Calu3 (cell line): Measurements from ENCODE around the gene STRBP. TPM values are rescaled to one million over a fixed set of nuclear protein-coding genes. Genes with fewer than 3 reads are reported as not detected.

Experiments used
- BruUV-seq: library from RNA; stranded (reverse); fragments of 400-500 nt; replicated peaks from 2 replicates; lab custom pipeline; 2021; lab: Mats Ljungman, UMichigan
- CTCF ChIA-PET: fragments of 300-600 bp; sonication (Branson Sonifier 250); formaldehyde crosslinking; loops from one replicate; lab custom pipeline; 2022; ENCODE audit warnings: antibody characterized with exemption; lab: Charles Lee
- DNase-seq: peaks from one replicate; pipeline ENCODE4 v3.0.0; 2022
- H3K27ac Mint-ChIP-seq: one replicate; pipeline ENCODE4 v1.8.0; 2022; ENCODE audit warnings: mixed read lengths; ENCODE audit not compliant: unreplicated experiment
- H3K27me3 Mint-ChIP-seq: one replicate; pipeline ENCODE4 v1.8.0; 2022; ENCODE audit warnings: mixed read lengths; ENCODE audit not compliant: unreplicated experiment
- H3K36me3 Mint-ChIP-seq: one replicate; pipeline ENCODE4 v1.8.0; 2022; ENCODE audit warnings: mild to moderate bottlenecking, moderate library complexity, mixed read lengths; ENCODE audit not compliant: insufficient read depth, unreplicated experiment
- H3K4me1 Mint-ChIP-seq: one replicate; pipeline ENCODE4 v1.8.0; 2022; ENCODE audit warnings: mild to moderate bottlenecking, low read depth, mixed read lengths; ENCODE audit not compliant: unreplicated experiment
- H3K4me3 Mint-ChIP-seq: one replicate; pipeline ENCODE4 v1.8.0; 2022; ENCODE audit warnings: mild to moderate bottlenecking, low read depth, moderate library complexity, mixed read lengths; ENCODE audit not compliant: unreplicated experiment
- H3K9me3 Mint-ChIP-seq: one replicate; pipeline ENCODE4 v1.8.0; 2022; ENCODE audit warnings: low read depth, mixed read lengths; ENCODE audit not compliant: unreplicated experiment
- intact Hi-C: fragments of 100-400 bp; cut with micrococcal nuclease; formaldehyde crosslinking; loops from one replicate; pipeline ENCODE4 v1.10.0; 2022; ENCODE audit not compliant: unreplicated experiment
- total RNA-seq: library from RNA; stranded (reverse); gene quantifications from 2 replicates; pipeline ENCODE4 v1.2.3, GENCODE V29; 2022
- TF ChIP-seq, protein P1 (sequence below): fragments of 200-600 bp; IDR thresholded peaks from one replicate; pipeline ENCODE4 v1.8.0; 2022; ENCODE audit warnings: antibody characterized with exemption; ENCODE audit not compliant: unreplicated experiment

STRBP gene
- total RNA-seq, 1 experiment from 2014 or later, result 27.3 TPM

DNA sequence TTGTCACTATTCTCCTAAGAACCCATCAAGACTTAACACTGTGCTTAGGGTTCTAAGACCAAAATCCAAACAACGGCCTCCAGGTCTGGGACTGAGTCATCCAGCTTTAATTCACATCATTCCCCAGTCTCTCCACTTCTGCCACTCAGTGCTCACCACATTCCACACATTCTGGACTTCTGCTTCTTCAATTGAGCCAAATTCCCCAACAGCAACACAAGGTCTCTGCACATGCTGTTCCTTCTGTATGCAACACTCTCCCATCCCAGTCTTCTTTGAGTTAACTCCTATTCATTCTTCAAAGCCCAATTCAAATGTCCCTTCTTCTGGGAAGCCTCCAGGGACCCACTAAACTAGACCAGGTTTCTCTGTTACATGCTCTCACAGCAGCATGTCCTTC, 137.1 kb downstream of the STRBP start:
- no peaks in the 10 kb centered on the region for H3K9me3 Mint-ChIP-seq
- DNase-seq, result no peak
- no peaks in the 10 kb centered on the region for H3K27me3 Mint-ChIP-seq
- intact Hi-C loops, result no loop called here
- H3K36me3 Mint-ChIP-seq, result no peaks in the 10 kb centered on the region
- no peak overlapping the region for H3K4me3 Mint-ChIP-seq
- no peak overlapping the region for H3K27ac Mint-ChIP-seq
- TF ChIP-seq, protein P1, sequence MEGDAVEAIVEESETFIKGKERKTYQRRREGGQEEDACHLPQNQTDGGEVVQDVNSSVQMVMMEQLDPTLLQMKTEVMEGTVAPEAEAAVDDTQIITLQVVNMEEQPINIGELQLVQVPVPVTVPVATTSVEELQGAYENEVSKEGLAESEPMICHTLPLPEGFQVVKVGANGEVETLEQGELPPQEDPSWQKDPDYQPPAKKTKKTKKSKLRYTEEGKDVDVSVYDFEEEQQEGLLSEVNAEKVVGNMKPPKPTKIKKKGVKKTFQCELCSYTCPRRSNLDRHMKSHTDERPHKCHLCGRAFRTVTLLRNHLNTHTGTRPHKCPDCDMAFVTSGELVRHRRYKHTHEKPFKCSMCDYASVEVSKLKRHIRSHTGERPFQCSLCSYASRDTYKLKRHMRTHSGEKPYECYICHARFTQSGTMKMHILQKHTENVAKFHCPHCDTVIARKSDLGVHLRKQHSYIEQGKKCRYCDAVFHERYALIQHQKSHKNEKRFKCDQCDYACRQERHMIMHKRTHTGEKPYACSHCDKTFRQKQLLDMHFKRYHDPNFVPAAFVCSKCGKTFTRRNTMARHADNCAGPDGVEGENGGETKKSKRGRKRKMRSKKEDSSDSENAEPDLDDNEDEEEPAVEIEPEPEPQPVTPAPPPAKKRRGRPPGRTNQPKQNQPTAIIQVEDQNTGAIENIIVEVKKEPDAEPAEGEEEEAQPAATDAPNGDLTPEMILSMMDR, result no peak
- no peaks in the 10 kb centered on the region for H3K4me1 Mint-ChIP-seq
- no TSS peak for BruUV-seq
- CTCF ChIA-PET, result interaction anchor here (0.6 kb wide), 1 partner anchor 150 kb away, joined by 3 read pairs; no protein-coding TSS in a partner anchor

GRCh38 chr9:123129423-123129822, 139.0 kb downstream of the STRBP start:
- Mint-ChIP-seq H3K4me3 (no peak overlapping the region), H3K27me3 (no peaks in the 10 kb centered on the region), H3K27ac (no peak overlapping the region), H3K9me3 (no peaks in the 10 kb centered on the region), H3K36me3 (no peaks in the 10 kb centered on the region), H3K4me1 (no peaks in the 10 kb centered on the region)
- CTCF ChIA-PET, result no interaction called here
- TF ChIP-seq, protein P1, result no peak
- no peak for DNase-seq
- intact Hi-C loops, result no loop called here
- no TSS peak for BruUV-seq

- Mint-ChIP-seq H3K4me3 (no peak overlapping the region), H3K4me1 (no peaks in the 10 kb centered on the region), H3K27me3 (no peaks in the 10 kb centered on the region), H3K27ac (no peak overlapping the region), H3K36me3 (no peaks in the 10 kb centered on the region), H3K9me3 (no peaks in the 10 kb centered on the region)
- no peak for DNase-seq
- TF ChIP-seq, protein P1, result no peak
- CTCF ChIA-PET, result interaction anchor here (0.7 kb wide), 1 partner anchor 11 kb away, joined by 3 read pairs; no protein-coding TSS in a partner anchor
- intact Hi-C loops, result no loop called here
- no TSS peak for BruUV-seq
Observed at GRCh38 chr9:123128591-123128990, 139.8 kb downstream of the STRBP start.

GRCh38 chr9:123127512-123128075, 140.8 kb downstream of the STRBP start:
- no peak overlapping the region for H3K4me3 Mint-ChIP-seq
- BruUV-seq, result no TSS peak
- H3K9me3 Mint-ChIP-seq, result no peaks in the 10 kb centered on the region
- no peaks in the 10 kb centered on the region for H3K4me1 Mint-ChIP-seq
- no peaks in the 10 kb centered on the region for H3K27me3 Mint-ChIP-seq
- CTCF ChIA-PET, result interaction anchor here (0.7 kb wide), 1 partner anchor 10 kb away, joined by 3 read pairs; no protein-coding TSS in a partner anchor
- no peak for DNase-seq
- TF ChIP-seq, protein P1, result no peak
- no peak overlapping the region for H3K27ac Mint-ChIP-seq
- H3K36me3 Mint-ChIP-seq, result no peaks in the 10 kb centered on the region
- intact Hi-C loops, result no loop called here
